Islet precursor cell (in vitro differentiated cells): ENCODE data around the gene ZNF211.

ENCODE experiments used
- DNase-seq: peaks from one replicate; pipeline ENCODE4 v3.0.0-alpha.2; 2018

Gene ZNF211

GRCh38 chr19:57656346-57656745 lies 23.4 kb downstream of the ZNF211 start:
- no peak for DNase-seq

- peak; percentile 77 for DNase-seq
Observed at GRCh38 chr19:57664269-57665127, 31.5 kb downstream of the ZNF211 start.

- no peak for DNase-seq
Observed at GRCh38 chr19:57665261-57665806, 32.4 kb downstream of the ZNF211 start.

GRCh38 chr19:57667228-57667627 lies 34.3 kb downstream of the ZNF211 start:
- no peak for DNase-seq

GRCh38 chr19:57668635-57669034 lies 35.7 kb downstream of the ZNF211 start, which contains the start of gene ZSCAN4:
Gene ZSCAN4 (plus strand): TSS chr19:57668935. CDS start chr19:57676146, 7,211 bp downstream.
- DNase-seq, result no peak

GRCh38 chr19:57671124-57671895 lies 38.3 kb downstream of the ZNF211 start:
- peak; percentile 8 for DNase-seq

- peak; percentile 2 for DNase-seq
Observed at GRCh38 chr19:57672466-57672865, 39.5 kb downstream of the ZNF211 start.

GRCh38 chr19:57675881-57676280 lies 42.9 kb downstream of the ZNF211 start:
- no peak for DNase-seq

- DNase-seq, result no peak
Observed at GRCh38 chr19:57682226-57682766, 49.3 kb downstream of the ZNF211 start.

GRCh38 chr19:57686727-57687126 lies 53.8 kb downstream of the ZNF211 start:
- DNase-seq, result no peak

- DNase-seq, result peak; percentile 3
Observed at GRCh38 chr19:57687363-57688010, 54.5 kb downstream of the ZNF211 start.

- peak; percentile 1 for DNase-seq
Observed at GRCh38 chr19:57688011-57688763, 55.2 kb downstream of the ZNF211 start.

GRCh38 chr19:57689750-57690149 lies 56.8 kb downstream of the ZNF211 start:
- peak; percentile 19 for DNase-seq
